HG03097 (cell line): ENCODE data around the gene SCN3B.

Source experiments
- ATAC-seq: cut with Tn5 transposase; IDR thresholded peaks from one replicate; pipeline ENCODE4 v1.9.1; 2021; ENCODE audit not compliant: unreplicated experiment, low FRiP score

Gene SCN3B

DNA sequence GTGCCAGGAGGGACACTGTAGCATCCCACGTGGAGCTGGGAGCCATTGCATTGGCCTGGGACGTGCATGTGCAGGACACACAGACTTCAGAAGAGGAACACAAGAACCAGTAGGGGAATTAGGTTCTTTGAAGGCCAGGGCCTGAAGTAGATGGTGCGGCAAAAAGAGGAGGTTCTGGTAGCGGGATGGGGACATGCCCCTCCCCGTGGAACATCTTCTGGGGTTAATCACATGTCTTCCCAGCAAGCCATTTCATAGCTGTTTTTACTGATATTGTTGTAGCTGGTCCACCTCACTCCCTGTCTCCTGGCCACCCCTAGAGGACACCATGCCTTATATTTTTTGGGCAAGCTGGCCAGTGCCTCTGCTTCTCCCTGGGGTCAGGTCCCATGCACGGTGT, 74.3 kb downstream of the SCN3B start:
- ATAC-seq = no peak

- ATAC-seq = no peak
Measured at GRCh38 chr11:123579482-123579812, 75.0 kb downstream of the SCN3B start.
